GM18870 (cell line): Measurements from ENCODE around the gene PLCB2.

ENCODE experiments used
- ATAC-seq: cut with Tn5 transposase; IDR thresholded peaks from one replicate; pipeline ENCODE4 v1.9.1; 2021; ENCODE audit warnings: moderate library complexity; ENCODE audit not compliant: unreplicated experiment

The PLCB2 gene

DNA sequence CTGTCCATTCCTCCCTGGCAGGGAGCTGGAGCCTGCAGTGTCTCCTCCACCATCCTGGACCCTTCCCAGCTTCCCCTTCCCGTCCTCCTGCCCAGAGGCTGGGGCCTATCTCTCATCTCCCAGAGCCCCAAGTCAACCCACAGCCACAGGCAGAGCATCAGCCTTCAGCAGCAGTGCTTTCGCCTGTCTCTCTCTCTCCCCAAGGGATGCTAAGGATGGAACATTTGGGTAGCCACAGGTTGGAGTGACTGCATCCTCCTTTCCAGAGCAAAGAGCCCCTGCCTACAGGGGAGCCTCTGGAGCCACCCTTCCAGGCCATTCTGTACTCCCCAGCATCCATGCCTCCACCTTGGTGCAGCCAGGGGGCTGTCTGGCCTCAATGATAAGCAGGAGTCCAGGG is 4.2 kb downstream of the PLCB2 start:
- ATAC-seq: no peak

DNA sequence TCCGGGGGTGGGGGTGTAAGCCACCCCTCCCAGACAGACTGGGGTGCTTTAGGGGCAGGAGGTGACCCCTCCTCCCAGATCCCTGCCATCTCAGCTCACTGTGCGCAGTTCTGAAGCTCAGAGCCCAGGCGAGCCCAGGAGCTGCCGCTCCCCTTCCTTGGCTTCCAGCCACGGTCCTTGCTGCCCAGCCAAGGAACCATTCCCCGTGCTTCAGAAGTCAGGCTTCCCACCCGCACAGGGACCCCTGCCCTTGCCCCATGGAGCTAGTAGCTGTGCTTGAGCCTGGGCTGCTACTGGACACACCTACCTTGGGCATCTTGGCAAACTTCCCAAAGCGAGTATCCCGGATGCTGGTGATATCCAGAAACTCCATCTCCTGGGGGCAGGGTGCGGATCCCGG is 4.8 kb downstream of the PLCB2 start:
- ATAC-seq: no peak

DNA sequence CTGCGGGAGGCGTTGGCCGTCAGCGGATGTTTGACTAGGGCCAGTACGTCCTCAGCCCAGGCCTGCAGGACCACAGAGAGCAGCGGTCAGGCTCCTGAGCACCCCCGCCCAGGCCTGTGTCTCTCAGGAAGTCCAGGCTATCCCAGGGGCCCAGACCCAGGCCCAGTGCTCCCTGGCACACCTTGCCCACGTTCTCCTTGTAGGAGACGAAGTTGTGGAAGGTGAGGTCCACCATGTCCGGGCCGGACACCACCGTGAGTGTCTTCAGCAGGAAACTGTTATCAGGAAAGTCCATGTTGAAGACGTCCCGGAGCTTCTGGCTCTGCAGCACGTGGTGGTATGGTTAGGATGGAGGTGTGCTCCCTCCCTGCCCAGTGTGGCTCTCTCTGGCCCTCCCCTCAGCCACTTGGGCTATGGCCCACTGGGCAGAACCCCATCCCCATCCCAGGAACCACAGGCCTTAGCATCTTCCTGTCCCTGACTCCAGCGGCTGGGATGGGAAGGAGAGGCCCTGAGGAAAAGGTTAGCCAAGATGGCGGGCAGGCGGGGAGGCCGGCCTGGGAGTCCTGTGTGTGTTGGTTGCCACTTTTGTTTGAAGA is 5.3 kb downstream of the PLCB2 start:
- ATAC-seq: no peak

DNA sequence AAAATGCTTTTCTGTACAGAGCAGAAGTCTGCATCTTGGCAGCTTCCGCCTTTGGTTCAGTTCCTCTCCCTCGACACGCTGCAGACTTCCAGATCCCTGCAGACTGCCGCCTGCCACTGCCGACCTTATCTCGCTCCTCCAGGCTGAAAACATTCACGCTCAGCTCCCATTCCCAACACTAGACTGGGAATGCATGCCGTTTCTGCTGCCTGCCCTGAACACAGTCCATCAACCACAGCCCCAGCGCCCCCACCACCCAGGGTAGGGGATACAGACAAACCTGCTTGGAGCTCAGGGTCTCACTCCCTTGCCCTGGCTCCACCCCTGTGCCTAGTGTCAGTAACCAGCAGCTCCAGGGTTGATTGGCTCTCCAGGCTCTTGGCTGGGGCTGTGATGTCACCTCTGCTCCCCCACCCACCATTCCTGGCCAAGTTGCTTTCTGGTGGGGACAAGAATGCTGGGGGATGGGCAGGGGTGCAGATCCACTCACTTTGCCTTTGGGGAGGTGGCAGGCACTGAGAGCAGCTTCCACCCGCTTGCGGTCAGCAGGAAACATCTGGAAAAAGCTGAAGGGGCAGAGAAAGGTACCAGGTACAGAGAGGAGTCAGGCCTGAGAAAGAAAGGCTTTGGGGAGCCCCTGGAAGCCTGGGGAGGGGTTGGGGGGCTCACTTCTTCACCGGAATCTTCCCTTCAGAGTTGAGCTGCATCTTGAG is 6.1 kb downstream of the PLCB2 start:
- ATAC-seq: no peak

DNA sequence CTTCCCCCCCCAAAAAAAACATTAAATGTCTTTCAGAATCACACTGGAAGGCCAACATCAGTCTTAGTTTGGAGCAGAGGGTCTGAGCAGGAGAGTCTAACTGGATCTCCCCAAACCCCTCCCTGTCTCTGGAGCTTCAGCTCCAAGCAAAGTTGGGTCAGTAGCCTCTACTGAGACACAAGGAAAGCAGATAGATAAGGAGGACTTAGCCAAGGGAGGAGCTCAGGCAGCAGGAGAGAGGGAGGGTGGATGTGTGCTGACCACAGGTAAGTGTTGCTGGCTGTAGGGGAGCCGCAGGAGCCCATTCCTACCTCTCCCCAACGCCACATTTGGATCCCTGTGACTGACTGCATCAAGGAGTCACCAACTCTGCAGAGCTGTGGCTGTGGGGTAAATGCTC is 7.0 kb downstream of the PLCB2 start:
- ATAC-seq: no peak

DNA sequence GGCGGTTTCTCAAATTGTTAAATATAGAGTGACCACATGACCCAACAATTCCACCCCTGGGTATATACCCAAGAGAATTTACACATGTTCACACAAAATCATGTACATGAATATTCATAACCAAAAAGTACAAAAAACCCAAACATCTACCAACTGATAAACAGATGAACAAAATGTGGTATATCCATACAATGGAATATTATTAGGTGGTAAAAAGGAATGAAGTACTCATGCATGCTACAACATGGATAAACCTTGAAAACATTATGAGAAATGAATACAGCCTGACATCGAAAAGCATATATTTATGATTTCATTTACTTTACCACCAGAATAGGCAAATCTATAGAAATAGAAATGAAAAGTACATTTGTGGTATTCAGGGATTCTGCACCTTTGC is 7.4 kb downstream of the PLCB2 start:
- no peak for ATAC-seq

DNA sequence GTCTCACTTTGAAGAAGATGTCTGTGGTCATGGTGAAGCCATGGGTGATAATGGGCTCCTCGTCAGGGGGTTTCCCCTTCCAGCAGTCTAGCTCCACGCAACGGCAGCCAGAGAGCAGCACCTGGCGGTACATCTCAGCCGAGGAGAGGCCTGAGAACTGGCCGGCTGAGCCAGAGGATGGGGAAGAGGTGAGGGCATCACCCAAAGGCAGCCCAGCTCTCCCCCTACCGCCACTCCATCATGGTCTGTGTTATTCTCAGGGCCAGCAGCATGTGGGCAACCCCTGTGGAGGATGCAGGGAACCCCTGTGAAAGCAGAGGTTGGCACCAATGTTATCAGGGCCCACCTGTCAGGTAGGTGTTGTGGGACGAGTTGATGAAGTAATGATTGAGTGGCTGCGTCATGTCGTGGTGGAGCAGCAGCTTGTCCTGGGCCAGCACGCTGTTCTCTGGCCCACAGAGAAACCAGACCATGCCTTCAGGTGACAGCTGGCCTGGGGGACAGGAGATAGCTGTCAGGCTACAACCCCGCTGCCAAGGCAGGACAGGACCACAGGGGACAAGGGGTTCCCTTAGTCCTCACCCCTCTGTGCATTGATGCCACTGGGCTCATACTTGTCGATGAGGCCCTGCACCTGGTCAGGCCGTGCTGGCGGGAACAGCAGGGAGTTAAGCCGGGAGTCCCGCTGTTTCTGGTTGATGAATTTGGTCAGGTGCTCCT is 9.4 kb downstream of the PLCB2 start:
- no peak for ATAC-seq

DNA sequence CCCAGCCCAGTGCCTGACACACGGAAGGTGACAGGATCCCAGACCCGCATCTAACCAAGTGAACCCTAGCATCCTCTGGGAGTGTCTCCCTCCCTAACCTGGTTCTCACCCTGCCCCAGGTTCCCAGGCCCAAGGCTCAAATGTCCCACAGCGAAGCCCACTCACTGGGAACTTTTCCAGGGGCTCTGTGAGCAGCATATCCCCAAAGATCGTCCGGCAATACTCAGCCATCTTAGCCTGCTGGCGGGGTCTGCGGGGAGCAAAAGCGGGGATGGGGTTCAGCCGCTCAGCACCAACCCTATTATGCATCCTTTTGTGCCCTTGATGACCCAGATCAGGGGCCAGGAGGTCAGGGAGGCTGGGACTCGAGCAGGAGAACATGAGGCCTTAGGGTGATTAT is 10.4 kb downstream of the PLCB2 start:
- ATAC-seq: no peak

DNA sequence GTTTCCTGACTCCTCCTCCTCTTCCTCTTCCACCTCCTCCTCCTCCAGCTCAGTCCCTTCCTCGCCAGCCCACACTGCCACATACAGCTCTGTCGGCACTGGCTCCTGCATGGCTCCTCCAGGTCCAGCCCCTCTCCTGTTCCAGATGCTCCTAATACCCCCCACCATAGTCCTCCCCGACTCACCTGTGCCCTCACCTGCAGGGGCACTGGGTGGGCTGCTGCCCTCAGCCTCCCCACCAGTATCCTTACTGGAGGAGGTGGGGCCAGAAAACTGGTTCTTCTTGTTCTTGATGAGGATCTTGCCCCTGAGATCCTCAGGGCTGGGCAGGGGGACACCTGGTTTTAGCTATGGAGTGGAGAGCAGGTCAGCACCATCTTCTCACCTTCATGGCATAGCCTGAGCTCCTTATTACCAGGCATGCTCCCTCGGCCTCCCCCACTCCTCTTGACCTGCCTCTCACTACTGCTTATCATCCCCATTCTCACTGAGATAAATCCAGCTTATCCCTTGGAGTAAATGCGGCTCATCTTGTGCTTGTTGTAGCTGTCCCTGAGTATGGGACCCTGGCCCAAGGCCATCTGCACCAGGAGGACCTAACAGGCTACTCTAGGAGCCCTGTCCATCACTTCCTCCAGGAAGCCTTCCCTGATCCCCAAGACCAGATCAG is 11.0 kb downstream of the PLCB2 start:
- ATAC-seq: no peak

DNA sequence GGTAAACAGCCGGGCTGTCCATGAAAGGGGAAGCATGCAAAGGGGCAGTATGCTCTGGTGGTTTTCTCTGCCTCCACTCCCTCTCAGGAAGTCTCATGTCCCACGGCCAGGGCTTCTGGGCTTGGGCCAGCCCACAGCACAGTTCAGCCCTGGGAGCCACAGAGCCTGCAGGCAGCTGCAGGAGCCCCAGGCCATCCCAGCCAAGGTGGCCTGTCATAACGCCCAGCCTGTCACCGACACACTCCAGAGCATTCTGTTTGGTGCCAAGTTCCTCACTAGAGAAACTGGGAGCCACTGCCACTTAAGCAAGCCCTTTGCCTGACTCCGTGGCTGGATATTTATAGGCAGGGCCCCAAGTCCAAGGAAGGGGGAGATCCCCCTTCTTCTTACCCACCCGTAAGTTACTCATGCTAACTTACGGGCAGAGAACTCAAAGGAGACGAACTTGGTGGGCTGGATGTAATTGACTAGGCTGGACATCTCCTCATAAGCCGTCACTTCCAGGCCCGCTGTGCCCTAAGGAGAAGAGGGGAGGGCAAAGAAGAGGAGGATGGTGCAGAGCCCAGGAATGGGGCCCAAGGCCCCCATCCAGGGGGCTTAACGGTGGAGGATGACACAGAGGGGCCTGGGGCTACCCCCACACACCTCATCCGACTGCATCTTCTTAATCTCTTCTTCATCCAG is 11.7 kb downstream of the PLCB2 start:
- no peak for ATAC-seq

DNA sequence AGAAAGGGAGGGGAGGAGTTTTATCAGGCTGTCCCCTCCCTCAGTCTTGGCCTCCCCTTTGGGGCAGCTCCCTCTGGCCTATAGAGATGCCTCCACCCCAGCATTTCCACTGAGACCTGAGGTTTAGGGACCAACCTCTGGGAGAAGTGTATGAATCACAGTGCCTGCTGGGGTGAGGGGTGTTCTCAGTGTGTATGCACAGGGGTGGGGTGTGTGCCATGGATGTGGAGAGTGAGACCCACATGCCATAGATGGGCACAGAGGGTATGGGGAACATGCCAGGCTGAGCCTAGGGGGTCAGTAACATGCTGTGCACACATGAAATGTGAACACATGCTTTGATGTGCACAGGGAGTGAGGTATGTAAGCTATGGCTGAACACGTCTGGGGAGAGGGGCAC is 12.4 kb downstream of the PLCB2 start:
- no peak for ATAC-seq

DNA sequence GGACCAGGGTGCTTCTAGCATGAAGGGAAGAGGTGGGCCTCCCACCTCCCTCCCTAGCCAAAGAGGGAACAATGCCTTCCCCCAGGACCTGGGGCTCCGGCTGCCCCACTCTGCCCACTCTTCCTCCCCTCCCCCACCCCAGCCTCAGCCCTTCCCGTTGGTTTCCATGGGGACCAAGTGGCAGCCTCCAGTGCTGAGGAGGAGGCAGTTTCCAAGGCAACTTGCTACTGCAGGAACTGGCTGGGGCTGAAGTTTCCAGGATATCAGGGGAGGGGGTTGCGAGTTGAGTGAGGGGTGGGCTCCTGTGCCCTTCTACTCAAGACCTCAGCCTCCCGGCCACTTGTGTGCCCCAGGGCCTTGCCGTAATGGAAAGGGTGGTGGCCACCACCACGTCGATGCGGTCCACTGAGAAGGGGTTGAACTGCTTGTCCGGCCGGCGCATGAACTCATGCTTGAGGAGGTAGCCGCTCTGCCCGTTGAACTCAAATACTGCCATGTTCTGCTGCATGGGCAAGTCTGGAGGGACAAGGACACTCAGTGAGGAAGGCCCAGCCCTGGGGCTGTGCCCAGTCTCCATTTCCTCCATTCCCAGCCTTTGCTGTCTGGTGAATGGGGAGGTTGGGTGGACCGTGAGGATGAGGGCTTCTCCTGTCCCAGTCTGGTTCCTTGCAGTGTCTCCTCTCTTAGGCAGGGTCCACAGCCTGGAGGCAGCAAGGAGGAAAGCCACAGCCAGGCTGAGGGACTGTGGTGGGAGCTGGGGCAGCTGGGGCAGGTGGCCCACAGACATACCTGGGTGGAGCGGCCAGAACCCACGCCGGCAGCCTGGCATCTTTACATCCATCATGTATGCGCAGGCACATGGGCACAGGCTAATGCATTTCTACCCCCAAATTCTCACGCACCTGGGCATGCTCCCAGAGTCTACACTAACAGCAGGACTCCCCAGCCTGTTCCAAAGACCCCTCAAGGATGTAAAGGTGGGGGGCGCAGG is 13.5 kb downstream of the PLCB2 start:
- ATAC-seq: no peak

DNA sequence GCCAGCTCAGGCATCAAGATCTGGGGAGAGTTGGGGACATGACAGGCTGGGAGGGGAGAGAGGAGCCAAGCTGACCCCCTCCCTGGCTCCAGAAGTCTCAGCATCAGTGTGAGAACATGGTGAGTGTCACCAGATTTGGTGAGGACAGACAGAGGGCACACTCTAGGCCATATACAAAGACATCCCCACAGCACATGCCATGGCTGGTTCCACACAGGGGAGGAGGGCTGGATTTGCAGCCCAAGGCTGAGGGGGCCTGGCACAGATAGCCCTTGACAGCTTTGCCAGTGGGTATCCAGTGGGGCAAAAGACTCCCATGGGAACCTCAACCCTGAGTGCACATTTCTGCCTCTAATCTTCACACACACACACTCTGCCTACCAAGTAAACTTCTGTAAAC is 14.7 kb downstream of the PLCB2 start:
- ATAC-seq: no peak

DNA sequence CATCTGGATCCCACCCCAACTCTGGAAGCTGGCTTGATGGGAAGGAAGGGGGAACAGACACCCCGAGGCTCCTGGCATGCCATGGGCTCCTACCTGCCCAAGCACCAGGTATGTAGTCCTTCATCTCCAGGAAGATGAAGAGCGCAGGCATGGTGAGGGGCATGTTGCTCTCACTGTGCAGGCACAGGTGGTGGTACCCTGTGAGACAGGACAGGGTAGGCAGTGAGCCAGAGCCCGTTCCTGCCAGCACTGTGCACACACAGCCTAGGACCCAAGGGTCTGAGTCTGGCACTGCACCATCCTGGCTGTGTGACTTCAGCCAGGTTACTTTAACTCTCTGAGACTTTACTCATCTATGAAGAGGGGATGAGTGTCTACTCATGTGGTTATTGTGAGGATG is 15.5 kb downstream of the PLCB2 start:
- ATAC-seq: no peak

DNA sequence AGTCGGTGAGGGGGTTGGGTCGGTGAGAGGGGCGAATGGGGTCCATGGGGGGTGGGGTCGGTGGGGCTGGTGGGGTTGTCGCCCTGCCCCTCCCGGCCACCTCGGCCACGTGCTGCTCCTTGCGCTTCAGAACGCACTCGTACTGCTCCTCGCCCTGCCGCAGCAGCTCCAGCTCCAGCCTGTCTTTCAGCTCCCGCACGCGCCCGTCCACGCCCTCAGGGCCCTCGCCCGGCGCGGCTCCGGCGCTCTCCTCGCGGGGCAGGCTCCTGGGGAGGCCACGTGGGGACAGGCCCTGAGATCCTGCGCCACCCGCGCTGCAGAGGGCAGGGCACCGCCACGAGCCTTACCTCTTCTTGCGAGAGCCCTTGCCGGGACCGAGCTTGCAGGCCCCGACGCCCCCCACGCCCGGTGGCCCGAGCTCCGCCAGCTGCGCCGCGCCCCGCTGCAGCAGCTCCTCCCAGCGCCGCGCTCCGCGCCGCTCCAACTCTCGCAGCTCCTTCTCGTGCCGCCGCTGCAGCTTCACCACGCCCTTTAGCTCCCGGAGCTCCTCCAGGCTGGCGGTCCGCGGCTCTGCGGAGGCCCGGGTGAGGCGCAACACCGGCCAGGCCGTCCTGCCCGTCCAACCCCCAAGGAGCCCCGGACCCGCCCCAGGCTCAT is 16.7 kb downstream of the PLCB2 start:
- no peak for ATAC-seq

DNA sequence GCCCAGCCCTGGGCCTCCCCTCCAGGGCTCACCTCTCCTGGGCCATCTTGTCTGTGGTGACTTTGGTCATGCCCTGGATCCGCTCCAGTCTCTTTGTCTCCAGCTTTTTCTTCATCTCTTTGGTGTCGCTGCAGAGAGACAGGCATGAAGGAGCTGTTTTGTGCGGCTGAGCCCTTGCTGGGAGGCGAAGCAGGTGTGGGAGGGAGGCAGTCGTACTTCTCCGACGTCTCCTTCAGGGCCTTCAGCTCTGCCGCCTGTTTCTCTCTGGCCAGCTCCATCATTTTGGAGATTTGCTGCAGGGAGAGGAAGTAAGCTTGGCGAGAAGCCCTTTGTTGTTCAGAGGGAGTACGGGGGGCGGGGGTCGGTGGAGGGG is 17.2 kb downstream of the PLCB2 start:
- ATAC-seq: no peak

DNA sequence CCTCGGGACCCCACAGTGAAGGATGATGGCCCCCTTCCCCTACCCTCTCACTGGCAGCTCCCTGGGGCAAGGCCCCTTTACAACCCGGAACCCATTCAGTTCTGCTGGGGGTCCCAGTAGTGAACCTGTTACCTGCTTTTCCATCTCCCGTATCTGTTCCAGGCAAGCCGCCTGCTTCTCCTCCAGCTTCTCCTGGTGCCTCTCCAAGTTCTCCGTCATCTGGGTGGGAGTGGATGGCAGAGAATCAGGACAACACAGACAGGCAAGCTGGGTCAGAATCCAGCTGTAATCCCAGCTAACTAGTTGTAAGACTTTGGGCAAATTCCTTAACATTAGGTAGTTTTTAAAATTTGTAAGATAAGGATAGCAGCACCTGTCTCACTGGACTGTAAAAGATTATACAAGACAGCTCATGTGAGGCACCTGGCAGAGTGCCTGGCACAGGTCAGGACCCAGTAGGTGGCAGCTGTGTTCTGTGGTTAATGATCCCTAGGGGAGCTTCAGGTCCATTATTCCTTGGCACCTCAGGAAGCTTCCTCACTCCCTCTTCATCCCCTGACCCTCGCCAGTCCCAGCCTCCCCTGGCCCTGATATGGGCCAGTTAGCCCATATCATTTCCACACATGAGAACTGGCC is 18.5 kb downstream of the PLCB2 start:
- ATAC-seq: no peak

DNA sequence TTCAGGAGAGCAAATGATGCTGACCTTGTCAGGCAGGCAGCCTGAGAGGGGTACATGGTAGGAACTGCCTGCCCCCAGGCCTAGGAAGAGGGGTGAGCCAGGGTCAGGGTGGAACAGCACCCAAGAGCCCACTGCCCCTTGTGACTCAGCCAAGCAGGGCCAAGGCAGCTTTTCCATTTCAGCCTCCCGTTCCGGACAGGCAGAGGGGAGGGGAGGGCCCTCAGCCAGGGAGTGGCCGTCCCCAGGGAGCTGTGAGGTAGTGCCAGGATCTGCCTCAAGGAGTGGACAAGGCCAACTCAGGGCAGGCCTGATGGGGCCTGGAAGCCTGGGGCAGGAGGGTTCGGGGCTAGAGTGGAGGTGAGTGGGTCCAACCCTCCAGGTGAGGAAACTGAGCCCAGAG is 19.8 kb downstream of the PLCB2 start:
- ATAC-seq: no peak

DNA sequence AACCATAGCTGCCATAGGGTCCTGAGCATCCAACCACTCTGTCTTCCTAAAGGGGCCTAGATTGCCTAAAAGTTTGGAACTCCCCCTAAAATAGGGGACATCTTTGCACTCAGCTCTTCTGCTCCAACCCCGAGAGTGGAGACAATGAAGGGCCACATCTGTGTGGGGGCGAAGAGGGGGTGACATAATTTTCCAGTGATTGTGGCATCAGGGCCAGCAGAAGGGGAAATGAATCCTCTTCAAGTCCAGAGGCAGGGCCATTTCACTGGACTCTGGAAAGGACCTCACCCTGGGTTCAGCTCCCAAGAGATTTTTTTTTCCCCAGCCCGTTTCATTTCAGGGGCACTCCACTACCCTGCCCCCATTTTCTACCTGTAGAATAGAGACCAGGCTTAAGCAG is 20.2 kb downstream of the PLCB2 start:
- no peak for ATAC-seq
